Mesodermal cell (in vitro differentiated cells): ENCODE results near the gene MACROD2.

Experiments used
- H3K27ac ChIP-seq: 2 replicates; pipeline ENCODE4 v1.7.0; 2013; ENCODE audit warnings: mild to moderate bottlenecking, low read depth, low read length, moderate library complexity; ENCODE audit not compliant: severe bottlenecking
- H3K36me3 ChIP-seq: 2 replicates; pipeline ENCODE4 v1.7.1; 2013; ENCODE audit warnings: mild to moderate bottlenecking, low read length, moderate library complexity; ENCODE audit not compliant: control insufficient read depth, insufficient read depth
- H3K4me1 ChIP-seq: one replicate; pipeline ENCODE4 v1.7.1; 2013; ENCODE audit warnings: mild to moderate bottlenecking, low read length; ENCODE audit not compliant: insufficient read depth, control insufficient read depth, poor library complexity, severe bottlenecking
- H3K4me3 ChIP-seq: 2 replicates; pipeline ENCODE4 v1.7.0; 2013; ENCODE audit warnings: low read length, control low read depth, mild to moderate bottlenecking; ENCODE audit not compliant: insufficient read depth, poor library complexity, severe bottlenecking; ENCODE audit errors: extremely low read depth
- H3K9me3 ChIP-seq: 2 replicates; pipeline ENCODE4 v1.7.1; 2013; ENCODE audit warnings: mild to moderate bottlenecking, low read length, moderate library complexity; ENCODE audit not compliant: control insufficient read depth
- WGBS, 2 experiments: methylation state at CpG; one replicate each; pipeline ENCODE4 v1.1.5; 2013; ENCODE audit warnings: missing lambda C conversion rate in 2 of 2; ENCODE audit not compliant: insufficient coverage in 2 of 2; 5-methylcytosine and 5-hydroxymethylcytosine counted together

The MACROD2 gene

DNA sequence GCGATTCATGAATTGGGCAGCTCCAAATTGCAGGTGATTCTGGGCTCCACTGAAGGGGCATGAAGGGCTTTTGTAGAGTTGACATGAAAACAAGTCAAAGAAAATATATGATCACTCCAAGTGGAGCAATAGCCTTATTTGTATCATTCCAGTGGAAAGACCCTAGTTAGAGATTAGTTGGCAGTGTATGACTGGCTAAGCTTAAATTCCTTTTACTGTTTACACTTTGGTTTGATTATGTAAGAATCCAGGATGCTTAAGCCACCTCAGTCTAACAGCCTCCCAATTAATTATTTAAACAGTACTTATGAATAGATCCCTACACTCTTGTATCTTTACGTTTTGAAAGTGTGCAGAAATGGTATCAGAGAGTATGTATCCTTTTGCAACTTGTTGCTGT, 1865.5 kb downstream of the MACROD2 start:
- H3K9me3 ChIP-seq, result no peaks in the 10 kb centered on the region
- H3K27ac ChIP-seq, result no peak overlapping the region
- no peak overlapping the region for H3K4me3 ChIP-seq
- 75 to 80% methylated on average over 1 to 2 of the region's 2 CpGs for WGBS, 2 experiments
- no peaks in the 10 kb centered on the region for H3K4me1 ChIP-seq
- H3K36me3 ChIP-seq, result no peaks in the 10 kb centered on the region

DNA sequence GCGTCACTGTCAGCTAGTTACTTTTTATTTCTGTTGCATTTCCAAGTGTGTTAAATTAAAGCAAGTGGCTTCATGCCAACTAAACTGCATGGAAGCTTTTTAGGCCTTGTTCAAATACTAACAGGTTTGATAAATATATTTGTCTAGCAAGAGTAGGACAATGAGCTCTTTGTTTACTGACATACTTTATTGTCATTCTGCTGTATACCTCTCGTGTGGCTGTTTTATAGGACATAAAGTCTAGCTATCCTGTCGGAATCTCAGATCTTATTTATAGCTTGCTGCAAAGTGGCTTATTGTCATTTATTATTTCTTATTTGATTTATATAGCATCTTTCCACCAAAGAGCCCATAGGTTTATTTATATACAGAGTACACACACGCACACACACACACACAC, 1866.9 kb downstream of the MACROD2 start:
- H3K4me3 ChIP-seq, result no peak overlapping the region
- 83% methylated on average over 1 of the region's 4 CpGs; no CpG with 5 or more reads in 1 of the 2 experiments for WGBS, 2 experiments

DNA sequence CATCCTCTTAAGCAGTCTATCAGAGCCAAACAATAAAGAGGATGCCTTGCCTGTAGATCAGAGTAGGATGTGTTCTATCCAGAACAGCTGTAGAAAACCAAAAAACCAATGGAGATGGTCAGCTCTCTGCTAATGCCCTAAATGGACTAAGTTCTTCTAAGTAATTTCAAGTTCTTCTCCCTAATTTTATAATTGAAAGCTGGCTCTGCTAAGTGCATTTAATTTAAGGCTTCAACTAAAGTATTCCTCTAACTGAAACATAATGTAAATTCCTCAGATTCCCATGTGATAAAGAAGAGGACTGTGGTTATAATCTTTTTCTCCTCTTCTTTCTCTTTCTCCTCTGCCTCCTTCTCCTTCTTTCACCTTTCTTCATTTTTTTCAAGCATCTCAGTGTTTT, 1868.4 kb downstream of the MACROD2 start:
- Histone ChIP-seq H3K4me1 (no peaks in the 10 kb centered on the region), H3K27ac (no peak overlapping the region), H3K4me3 (no peak overlapping the region), H3K36me3 (no peaks in the 10 kb centered on the region), H3K9me3 (no peaks in the 10 kb centered on the region)

More for the DNA sequence above, 1866.9 kb downstream of the MACROD2 start:
- no peak overlapping the region for H3K27ac ChIP-seq
- no peaks in the 10 kb centered on the region for H3K9me3 ChIP-seq
- no peaks in the 10 kb centered on the region for H3K4me1 ChIP-seq
- H3K36me3 ChIP-seq, result no peaks in the 10 kb centered on the region

- WGBS, 2 experiments, result 100% methylated on average over 1 of the region's 2 CpGs; no CpG with 5 or more reads in 1 of the 2 experiments
- Histone ChIP-seq H3K36me3 (no peaks in the 10 kb centered on the region), H3K4me1 (no peaks in the 10 kb centered on the region), H3K27ac (no peak overlapping the region), H3K9me3 (no peaks in the 10 kb centered on the region), H3K4me3 (no peak overlapping the region)
Measured at GRCh38 chr20:15865553-15865952, 1870.2 kb downstream of the MACROD2 start.

DNA sequence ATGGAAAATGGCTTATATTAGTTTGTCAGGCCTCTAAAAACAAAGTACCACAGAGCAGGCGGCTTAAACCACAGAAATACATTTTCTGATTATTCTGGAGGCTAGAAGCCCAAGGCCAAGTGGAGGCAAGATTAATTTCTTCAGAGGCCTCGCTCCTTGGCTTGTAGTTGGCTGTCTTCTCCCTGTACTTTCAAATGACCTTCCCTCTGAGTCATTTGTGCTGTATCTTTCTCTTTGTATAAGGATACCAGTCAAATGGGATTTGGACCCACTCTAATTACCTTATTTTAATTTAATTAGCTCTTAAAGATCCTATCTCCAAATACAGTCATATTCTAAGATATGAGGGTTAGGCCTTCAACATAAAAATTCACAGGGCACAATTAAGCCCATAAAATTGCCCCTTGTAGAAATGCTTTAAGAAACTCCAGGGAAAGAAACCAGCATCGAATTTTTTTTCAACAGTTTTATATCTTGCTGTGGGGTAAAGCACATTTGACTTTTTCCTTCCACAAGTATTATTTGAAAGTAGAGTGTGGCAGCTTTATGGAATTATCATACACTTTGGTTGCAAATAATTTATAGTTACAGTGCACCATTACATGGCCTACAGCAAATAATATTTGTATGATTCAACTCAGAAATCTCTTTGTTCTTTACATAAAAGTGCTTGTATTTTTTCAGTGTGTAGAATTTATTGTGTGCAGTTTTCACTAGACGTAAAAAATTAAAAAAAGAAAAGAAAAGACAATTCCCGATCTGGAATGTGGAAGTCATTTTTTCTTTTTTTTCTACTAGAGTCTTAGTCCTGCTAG, 1871.8 kb downstream of the MACROD2 start:
- Histone ChIP-seq H3K36me3 (no peaks in the 10 kb centered on the region), H3K4me3 (no peak overlapping the region), H3K4me1 (no peaks in the 10 kb centered on the region), H3K9me3 (no peaks in the 10 kb centered on the region), H3K27ac (no peak overlapping the region)
- 88 to 100% methylated on average over 1 of the region's 5 CpGs for WGBS, 2 experiments

GRCh38 chr20:15867899-15868298, 1872.6 kb downstream of the MACROD2 start:
- 73 to 90% methylated on average over 2 of the region's 4 CpGs for WGBS, 2 experiments

GRCh38 chr20:15875446-15875845, 1880.1 kb downstream of the MACROD2 start:
- no peaks in the 10 kb centered on the region for H3K9me3 ChIP-seq
- H3K27ac ChIP-seq, result no peak overlapping the region
- H3K36me3 ChIP-seq, result no peaks in the 10 kb centered on the region
- H3K4me1 ChIP-seq, result no peaks in the 10 kb centered on the region
- H3K4me3 ChIP-seq, result no peak overlapping the region
- 66 to 86% methylated on average over 3 of the region's 3 CpGs for WGBS, 2 experiments

More at GRCh38 chr20:15867899-15868298, 1872.6 kb downstream of the MACROD2 start:
- Histone ChIP-seq H3K36me3 (no peaks in the 10 kb centered on the region), H3K4me3 (no peak overlapping the region), H3K4me1 (no peaks in the 10 kb centered on the region), H3K9me3 (no peaks in the 10 kb centered on the region), H3K27ac (no peak overlapping the region)

DNA sequence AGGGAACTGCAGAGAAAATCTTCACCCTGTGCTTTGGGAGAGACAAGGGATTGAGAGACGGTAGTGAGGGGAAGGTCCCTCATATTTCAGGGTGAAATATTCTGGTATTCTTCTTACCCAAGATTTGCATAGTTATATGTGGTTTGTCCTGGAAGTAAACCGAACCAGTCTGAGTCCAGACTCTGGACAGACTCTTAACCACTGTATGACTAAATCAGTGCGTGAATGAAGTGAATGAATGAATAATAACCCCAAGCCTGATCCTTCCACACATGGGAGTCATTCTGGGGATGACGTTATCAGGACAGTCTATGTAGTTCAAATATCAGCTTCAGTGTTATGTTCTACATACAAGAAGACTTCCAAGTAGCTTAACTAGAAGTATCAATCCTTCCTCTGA, 1887.2 kb downstream of the MACROD2 start:
- H3K27ac ChIP-seq, result no peak overlapping the region
- H3K36me3 ChIP-seq, result no peaks in the 10 kb centered on the region
- H3K9me3 ChIP-seq, result peaks cover 4% of the 10 kb centered on the region
- no peaks in the 10 kb centered on the region for H3K4me1 ChIP-seq
- 100% methylated on average over 1 of the region's 4 CpGs; no CpG with 5 or more reads in 1 of the 2 experiments for WGBS, 2 experiments
- no peak overlapping the region for H3K4me3 ChIP-seq

DNA sequence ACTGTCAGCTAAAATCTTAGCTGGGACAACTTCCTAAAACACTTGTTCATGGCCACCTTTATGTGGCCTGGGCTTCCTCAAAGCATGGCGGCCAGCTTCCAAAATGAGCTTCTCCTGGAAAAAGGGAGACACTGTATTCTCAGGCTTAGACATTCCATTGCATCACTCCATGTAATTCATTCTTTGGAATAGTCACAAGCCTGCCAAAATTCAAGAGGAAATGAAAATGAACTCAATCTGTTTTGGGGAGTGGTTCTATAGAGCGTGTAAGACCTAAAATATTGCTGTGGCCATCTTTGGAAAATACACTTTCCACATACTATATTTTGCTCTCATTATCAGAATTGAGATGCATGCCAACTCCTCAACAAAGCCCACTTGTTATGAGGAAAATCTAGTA, 1890.9 kb downstream of the MACROD2 start:
- Histone ChIP-seq H3K4me1 (no peaks in the 10 kb centered on the region), H3K27ac (no peak overlapping the region), H3K9me3 (peaks cover 4% of the 10 kb centered on the region), H3K4me3 (no peak overlapping the region), H3K36me3 (no peaks in the 10 kb centered on the region)
- WGBS, 2 experiments, result 86 to 100% methylated on average over 1 of the region's 2 CpGs

DNA sequence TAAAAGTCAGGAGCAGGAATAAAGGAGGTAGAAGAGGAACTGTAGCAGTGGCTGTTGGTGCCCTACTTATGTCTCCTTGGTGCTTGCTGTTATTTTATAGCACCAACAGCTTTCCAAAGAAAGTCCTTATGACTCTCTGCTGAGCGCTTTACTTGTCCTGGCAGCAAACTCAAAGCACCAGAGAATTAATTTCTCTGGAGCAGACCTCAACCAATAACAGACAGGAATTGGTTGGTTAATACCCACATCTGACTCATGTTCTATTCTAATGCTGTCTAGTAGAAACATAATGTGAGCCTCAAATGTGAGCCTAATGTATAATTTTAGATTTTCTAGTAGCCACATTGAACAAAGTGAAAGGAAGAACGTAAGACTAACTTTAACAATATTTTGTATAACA, 1892.1 kb downstream of the MACROD2 start:
- Histone ChIP-seq H3K27ac (no peak overlapping the region), H3K36me3 (no peaks in the 10 kb centered on the region), H3K4me1 (no peaks in the 10 kb centered on the region), H3K4me3 (no peak overlapping the region), H3K9me3 (peaks cover 4% of the 10 kb centered on the region)
- 83 to 100% methylated on average over 1 of the region's 2 CpGs for WGBS, 2 experiments

GRCh38 chr20:15889061-15889460, 1893.7 kb downstream of the MACROD2 start:
- no peak overlapping the region for H3K4me3 ChIP-seq
- no peaks in the 10 kb centered on the region for H3K36me3 ChIP-seq
- peaks cover 4% of the 10 kb centered on the region for H3K9me3 ChIP-seq
- WGBS, 2 experiments, result no CpG with 5 or more reads among the region's 3 CpGs
- H3K27ac ChIP-seq, result no peak overlapping the region
- no peaks in the 10 kb centered on the region for H3K4me1 ChIP-seq
